HG02884 (cell line): ENCODE data around the gene SKOR1.

Experiments
- ATAC-seq: cut with Tn5 transposase; IDR thresholded peaks from one replicate; pipeline ENCODE4 v1.9.1; 2021; ENCODE audit warnings: mild to moderate bottlenecking, moderate library complexity; ENCODE audit not compliant: unreplicated experiment

Gene SKOR1, protein sequence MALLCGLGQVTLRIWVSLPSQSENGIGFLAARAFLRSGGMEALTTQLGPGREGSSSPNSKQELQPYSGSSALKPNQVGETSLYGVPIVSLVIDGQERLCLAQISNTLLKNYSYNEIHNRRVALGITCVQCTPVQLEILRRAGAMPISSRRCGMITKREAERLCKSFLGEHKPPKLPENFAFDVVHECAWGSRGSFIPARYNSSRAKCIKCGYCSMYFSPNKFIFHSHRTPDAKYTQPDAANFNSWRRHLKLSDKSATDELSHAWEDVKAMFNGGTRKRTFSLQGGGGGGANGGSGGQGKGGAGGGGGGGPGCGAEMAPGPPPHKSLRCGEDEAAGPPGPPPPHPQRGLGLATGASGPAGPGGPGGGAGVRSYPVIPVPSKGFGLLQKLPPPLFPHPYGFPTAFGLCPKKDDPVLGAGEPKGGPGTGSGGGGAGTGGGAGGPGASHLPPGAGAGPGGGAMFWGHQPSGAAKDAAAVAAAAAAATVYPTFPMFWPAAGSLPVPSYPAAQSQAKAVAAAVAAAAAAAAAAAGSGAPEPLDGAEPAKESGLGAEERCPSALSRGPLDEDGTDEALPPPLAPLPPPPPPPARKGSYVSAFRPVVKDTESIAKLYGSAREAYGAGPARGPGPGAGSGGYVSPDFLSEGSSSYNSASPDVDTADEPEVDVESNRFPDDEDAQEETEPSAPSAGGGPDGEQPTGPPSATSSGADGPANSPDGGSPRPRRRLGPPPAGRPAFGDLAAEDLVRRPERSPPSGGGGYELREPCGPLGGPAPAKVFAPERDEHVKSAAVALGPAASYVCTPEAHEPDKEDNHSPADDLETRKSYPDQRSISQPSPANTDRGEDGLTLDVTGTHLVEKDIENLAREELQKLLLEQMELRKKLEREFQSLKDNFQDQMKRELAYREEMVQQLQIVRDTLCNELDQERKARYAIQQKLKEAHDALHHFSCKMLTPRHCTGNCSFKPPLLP

DNA sequence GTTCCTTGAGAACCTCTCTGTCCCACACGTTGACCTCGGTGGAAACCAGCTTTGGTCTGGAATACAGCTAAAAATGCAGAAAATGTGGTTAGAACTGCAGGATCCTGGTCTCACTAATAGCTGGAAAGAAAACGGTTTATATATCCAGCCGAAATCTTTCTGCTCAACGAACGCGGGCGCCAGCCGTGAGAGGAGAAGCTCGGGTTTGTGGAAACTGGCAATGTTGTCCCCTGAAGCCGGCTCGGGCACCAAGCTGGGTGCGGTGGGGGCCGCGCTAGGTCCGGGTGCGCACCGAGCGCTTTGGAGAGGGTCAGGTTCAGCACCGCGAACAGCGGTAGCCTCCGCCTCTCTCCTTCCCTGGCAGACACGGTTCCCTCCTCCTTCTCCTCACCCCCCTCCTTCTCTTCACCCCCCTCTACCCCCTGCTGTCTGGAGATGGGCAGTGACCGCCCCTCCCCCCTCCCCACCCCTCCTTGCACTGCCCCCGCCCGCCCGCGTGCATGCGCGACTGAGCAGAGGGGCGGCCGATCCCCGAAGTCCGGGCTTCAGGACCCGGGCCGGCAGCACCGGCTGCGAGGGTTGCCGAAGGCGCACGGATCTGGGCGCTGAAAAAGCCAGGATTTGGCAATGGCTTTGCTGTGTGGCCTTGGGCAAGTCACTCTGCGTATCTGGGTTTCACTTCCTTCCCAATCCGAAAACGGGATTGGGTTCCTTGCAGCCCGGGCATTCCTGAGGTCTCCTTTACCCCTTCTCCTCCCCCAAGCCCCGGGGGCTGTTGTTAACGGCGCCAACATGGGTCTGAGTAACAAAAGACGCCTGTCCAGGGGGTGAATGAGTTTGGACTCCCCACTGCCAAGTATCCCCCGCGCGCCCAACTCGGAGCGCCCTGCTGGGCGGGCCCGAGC lies at the start of gene SKOR1:
Gene SKOR1, plus strand, starts transcription at position 534 of the 905 bp plus-strand sequence. Its CDS starts 94 bp downstream, at position 628.
- ATAC-seq: no peak

DNA sequence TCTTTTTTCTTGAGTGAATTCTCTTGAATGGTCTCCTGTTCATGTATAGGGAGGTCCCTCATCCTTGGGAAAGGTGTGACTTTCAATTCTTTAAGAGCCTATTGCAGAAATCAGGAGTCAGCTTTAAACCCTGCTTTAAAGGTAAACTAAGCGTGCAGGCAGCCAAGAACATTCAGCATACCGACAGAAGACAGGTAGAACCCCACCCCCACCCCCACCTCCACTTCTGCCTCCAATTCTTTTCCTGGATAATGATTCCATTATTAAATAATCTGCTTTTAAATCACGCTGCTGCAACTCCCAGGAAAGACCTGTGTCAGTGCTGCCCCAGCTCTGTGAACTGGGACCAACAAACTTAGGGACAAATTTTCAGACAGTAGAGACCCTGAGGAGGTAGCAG lies 49.3 kb upstream of the SKOR1 start:
- ATAC-seq: no peak

DNA sequence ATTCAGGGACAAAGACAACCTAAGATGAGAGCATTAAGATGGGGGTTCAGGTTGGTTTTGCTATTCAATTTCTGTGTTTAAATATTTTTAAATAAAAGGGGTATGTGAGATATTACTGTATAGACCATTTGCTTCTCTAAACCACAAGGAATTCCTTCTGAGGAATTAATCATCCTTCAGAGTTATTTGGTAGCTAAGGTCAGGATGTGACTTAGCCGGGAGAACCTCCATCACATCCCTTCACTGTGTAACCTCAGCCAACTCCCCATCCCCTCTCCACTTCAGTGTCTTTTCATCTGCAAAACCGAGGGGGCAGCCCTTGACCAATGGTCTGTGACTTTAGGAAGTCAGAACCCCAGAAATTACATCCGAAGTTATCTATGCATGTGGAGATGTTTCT lies 48.7 kb upstream of the SKOR1 start:
- ATAC-seq: no peak

DNA sequence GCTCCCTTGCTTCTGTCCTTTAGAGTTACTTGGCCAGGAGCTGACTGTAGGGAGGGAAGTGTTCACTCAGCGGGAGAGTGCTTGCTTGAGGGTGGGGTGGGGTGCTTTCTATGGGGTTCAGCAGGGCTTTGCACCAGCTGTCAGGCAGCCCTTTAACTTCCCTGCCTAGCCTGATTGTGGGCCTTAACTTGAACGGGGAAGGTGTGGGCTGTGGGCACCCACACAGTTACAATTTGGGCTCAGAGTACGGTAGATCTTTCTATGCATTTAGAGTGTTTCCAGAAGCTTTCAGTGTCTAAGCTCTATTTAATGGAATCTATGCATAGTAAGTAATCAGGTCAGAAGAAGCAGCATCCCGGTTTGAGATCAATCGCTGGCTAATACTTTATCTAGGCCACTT lies 48.2 kb upstream of the SKOR1 start:
- ATAC-seq: no peak

DNA sequence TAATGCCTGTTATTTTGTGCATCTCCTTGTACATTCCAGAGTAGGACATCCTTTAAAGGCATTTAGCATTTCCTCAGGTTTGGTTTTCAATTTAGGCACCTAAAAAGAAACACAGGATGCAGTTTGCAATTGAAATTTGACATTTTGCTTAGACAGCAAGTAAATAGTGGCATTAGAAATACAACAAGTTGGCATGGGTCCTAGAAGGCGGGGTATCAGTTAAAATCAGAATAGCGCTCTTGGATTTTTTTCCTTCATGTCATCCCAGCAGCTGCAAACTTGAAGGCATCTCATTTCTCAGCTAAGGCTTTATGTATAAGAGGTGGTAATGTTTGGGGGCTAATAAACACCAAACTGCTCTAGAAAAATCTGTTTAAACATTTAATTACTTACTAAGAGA lies 47.5 kb upstream of the SKOR1 start:
- no peak for ATAC-seq

DNA sequence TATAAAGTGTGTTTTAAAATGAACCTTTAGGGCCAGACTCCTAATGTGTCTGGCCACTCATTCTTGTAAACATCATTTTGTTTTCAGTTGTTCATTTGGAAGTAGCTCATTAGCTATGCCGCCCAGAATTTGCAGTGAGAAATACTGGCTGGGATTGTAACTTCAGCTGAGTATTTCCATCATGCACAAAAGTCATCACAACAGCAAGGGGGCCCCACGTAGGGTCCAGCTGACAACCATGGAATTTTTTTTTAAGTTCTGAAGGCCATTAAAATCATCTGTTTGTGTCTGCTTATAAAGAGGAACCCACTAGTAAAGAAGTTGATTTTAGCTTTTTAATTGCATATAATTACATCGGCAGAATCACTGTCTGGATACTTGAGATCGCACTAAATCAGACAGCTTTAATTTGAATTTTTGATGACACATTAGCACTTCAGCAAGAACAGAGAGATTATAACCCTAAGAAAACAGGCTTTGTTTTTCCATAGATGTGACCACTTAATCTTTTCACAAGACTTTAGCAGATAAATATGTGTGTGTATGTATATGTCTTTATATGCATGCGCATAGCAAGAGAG lies 46.3 kb upstream of the SKOR1 start:
- no peak for ATAC-seq

DNA sequence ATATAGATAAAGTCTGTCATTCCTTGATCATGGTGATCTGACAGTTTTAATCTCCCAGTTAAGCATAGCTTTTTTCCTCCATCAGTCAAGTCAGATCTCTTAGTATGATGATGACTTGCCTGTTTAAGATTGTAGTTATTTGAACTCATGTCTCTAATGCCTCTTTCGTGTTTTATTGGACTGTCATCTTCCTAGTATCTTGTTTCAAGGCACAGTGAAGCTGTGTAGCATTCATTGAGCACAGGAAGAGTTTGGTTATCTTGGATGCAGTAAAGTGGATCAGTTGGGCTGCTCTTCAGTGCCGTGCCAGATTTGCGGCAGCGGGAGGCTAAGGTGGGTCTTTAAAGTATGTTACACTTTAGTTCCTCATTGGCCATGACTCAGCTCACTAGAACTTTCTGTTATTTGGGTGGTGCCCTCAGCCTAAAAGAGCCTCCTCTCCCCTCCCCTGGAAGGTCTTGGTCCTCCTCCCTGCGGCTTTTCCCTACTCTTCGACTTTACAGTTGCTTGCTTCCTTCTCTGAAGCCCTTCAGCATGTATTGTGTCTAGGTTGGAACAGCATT lies 45.7 kb upstream of the SKOR1 start:
- ATAC-seq: no peak

DNA sequence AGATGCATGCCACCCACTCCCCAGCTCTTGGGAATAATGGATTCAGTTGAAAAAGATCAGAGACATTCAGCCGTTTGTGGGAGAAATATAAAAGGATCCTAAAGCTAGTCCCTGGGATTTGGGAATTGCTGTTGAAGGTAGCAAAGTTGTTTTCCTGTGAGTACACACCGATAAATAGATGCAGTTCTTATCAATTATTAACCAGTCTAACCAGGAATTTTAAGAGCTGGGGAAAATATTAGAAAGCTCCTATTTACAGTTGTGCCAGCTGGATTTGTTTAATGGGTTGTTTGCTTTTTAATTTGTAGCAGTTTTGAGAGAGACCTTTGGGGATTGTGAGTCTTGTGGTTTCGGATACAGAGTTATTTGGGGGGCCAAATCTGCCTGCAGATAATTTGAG lies 44.2 kb upstream of the SKOR1 start:
- no peak for ATAC-seq

DNA sequence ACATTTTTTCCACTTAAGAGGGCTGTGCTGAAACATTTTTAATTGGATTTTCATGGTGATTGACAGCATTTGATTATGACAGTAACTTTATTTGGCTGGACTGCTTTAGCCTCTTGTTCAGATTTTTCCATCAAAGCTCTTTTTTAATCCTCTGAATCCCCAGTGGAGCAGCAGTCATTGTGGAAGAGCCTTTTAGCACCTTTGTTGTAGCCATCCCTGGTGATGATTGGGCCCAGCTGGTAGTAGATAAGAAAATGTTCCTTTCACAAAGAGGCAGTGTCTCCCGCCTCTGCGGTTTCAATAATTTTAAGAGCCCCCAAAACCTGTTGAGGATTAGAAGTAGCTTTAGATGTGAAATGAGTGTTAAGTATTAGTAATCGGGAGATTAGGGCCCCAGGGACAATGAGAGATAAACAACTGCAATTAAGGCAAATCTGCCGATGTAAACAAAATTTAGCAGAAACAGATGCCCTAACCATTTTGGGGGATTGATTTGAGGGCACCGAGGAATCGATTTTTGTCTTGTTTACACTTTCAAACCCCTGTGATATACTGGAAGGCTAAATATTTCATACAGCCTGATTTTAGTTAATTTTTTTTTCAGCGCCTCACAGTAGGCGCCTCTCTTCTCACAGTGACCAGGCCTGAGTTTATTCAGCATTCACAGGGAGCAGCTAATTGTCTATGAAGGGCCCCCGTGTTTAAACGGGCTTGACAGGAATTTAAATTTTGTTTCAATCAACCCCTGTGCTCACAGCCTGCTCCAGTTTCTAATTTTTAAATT lies 43.2 kb upstream of the SKOR1 start:
- no peak for ATAC-seq

DNA sequence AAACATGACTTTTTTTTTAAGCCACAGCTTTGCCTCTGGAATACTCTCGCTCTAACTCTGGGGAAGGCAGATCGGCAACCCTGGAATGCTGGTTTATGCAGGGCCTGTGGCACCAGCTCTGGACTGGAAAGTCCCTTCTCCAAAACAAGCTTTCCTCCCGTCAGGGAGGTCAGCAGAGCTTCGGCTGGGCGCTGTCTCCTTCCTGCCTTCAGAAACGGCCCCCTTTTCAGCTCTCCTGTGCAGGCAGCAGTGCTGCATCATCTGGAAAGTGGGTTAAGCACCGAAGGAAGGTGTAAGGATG lies 42.7 kb upstream of the SKOR1 start:
- no peak for ATAC-seq

DNA sequence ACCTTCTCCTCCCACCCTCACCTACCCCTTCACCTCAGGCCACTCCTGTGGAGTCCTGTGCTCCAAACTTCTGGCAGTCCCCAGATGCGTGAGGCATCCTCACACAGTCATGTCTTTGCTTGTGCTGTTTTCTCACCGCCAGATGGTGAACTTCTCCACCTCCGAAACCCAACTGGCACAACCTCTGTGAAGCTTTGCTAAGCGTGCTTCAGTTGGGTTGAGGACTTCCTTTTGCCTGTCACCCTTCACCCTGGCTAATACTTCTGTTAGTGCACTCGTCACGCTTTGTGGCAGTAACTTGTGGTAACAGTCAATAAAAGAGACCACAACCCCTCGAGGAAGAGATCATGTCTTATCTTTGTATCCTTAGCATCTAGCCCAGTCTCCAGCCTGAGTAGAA lies 42.0 kb upstream of the SKOR1 start:
- peak; percentile 55 for ATAC-seq

DNA sequence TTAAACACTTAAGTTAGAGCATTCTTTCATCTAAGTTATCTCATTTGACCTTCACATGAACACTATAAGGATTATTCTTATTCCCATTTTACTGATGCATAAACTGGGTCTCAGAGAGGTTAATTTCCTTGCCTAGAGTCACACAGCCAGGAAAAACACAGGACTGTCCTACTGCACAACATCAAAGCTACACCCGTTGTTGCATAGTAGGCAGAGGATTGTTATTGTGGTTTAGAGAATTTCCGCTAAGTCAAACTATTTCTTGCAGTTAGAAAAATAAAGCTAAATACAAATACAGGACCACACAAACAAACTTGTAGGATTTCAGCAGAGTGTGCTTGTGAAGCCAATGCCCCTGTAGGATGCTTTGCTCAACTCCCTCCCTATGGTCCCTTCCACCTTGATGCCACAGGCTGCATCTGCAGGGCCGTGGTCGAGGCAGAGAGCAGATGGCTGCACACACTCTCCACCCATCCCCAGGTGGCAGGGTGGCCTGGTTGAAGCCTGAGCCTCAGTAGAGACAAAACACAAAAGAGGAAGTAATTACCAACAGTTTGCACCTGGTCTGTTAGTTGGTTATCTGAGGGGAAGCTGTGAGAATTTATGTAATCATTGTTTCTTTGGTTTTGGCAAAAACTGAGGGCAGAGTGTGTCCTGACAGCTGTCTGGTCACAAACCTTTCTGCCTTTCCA lies 41.1 kb upstream of the SKOR1 start:
- peak; percentile 67 for ATAC-seq

DNA sequence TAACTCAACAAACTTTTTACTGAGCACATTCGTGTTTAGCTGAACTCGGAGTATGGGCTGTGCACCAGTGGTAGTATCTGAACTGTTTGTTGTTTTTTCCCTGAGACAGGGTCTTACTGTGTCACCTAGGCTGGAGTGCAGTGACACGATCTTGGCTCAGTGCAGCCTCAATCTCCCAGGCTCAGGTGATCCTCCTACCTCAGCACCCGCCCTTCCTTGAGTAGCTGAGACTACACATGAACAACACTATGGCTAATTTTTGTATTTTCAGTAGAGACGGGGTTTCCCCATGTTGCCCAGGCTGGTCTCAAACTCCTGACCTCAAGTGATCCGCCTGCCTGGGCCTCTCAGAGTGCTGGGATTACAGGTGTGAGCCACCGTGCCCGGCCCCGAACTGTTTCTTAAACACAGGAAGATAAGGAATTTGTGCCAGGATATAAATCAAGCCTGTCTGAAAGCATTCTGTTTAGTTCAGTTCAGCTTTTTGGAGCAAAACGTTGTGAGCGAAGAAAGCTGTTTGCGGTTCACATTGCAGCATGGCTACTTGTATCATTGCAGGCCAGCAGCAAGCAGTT lies 40.4 kb upstream of the SKOR1 start:
- no peak for ATAC-seq

DNA sequence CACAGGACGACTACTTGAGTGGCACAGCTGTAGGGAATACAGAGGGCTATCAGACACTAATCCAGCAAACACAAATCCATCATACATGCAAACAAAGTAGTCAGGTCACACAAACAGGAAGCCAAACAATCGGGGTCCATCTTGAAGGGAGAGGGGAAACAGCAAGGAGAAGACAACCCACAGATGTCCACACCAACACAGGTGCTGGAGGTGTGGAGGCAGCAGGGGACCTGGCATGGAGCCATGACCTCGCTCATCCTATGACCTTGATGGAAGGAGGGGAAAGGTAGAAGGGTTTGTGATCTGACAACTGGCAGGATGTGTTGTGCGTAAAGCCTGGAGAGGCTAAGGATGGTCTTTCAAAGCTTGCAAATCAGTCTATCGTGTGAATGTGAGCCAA lies 39.9 kb upstream of the SKOR1 start:
- ATAC-seq: no peak

DNA sequence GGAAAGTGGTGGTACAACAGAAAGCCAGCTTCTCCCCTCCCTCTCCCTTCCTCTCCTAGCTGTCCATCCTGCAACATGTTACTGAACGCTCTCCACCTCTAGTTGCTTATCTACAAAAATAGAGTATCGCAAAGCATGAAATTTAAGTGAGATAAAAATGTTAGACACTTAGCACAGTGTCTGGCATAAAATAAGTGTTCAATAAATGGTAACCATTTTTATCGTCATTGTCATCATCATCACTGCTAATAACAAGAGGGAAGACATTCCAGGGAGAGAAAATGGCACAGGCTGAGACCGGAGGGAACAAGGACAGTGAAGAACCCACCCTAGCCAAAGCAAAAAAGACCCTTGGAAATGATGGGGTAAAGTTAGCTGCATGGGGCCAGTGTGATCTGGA lies 38.7 kb upstream of the SKOR1 start:
- no peak for ATAC-seq

DNA sequence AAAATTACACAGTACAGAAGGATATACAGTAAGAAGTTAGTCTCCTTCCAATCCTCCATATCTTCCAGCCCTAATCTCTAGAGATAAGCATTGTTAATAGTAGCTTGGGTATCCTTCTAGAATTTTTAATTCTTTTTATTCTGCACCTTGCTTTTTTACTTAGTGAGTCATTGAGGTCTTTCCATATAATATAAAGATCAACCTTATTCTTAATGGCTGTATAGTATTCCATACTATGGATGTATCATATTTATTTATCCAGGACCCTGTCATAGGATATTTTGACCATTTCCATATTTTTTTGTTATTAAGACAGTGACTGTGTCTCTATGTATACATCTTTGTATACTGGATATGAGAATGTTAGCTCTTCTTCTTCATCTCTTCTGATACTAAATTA lies 36.3 kb upstream of the SKOR1 start:
- no peak for ATAC-seq

DNA sequence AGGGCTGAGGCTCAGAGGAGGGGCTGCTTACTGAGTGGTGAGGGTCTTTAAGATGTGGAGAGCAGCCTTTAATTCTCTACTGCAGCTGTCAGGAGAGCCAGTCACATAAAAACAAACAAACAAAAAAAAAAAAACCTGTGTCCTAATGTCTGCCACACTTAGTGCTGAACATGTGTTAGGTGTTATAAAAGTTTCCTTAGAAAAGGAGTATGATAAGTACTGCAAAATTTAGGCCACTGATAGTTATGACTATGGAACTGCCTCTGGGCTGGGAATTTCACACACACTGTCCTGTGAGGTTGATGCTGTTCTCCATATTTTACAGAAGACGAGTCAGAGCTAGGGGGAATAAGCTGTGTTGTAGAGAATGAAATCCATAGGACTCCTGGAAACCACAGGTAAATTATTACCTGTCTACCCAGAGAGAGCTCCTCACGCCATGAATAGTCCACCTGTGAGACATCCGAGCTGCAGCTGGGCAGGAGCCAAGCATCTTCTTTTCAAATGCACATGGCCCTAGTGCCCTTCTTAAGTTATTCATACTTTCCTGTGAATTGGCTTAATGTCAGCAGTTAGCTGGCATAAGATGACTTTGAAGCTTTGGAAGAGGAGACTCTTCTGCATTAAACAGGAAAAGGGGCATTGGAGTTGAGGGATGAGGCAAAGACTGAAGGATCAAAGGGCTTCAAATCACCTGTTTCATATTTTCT lies 34.5 kb upstream of the SKOR1 start:
- no peak for ATAC-seq
